Activated effector memory CD4-positive, alpha-beta T cell treated with anti-CD3 and anti-CD28 coated beads, Interleukin-2, amount 50 U/mL, for 16 hours (primary cell): ENCODE data around the gene PPP1CB.
"Not testable (repeated sequence)": the region's sequence is repeated elsewhere in the genome, so short reads cannot be mapped to it uniquely, and the experiment has no call there.

Source experiments
- DNase-seq: peaks from one replicate; pipeline ENCODE4 v3.0.0-alpha.2; 2020

Gene PPP1CB

GRCh38 chr2:28751252-28751955 is at the start of gene PPP1CB:
PPP1CB (plus strand) TSS chr2:28751830; CDS start chr2:28752125, 295 bp downstream.
- peak; percentile 99 for DNase-seq

GRCh38 chr2:28702415-28702861 is 49.2 kb upstream of the PPP1CB start:
- no peak for DNase-seq

- DNase-seq, result no peak
These were observed 48.8 kb upstream of the PPP1CB start for GRCh38 chr2:28702878-28703277.

GRCh38 chr2:28704621-28705020 is 47.0 kb upstream of the PPP1CB start:
- no peak for DNase-seq

GRCh38 chr2:28705751-28706440 is 45.7 kb upstream of the PPP1CB start:
- no peak for DNase-seq

GRCh38 chr2:28707592-28707991 is 44.0 kb upstream of the PPP1CB start:
- no peak for DNase-seq

- no peak for DNase-seq
These were observed 42.5 kb upstream of the PPP1CB start for GRCh38 chr2:28709101-28709500.

- no peak for DNase-seq
These were observed 41.1 kb upstream of the PPP1CB start for GRCh38 chr2:28710545-28710944.

- no peak for DNase-seq
These were observed 37.9 kb upstream of the PPP1CB start for GRCh38 chr2:28713577-28714298.

GRCh38 chr2:28716265-28716865 is 35.3 kb upstream of the PPP1CB start:
- no peak for DNase-seq

- DNase-seq, result no peak
These were observed 34.3 kb upstream of the PPP1CB start for GRCh38 chr2:28717339-28717758.

- no peak for DNase-seq
These were observed 31.3 kb upstream of the PPP1CB start for GRCh38 chr2:28720345-28720744.

- DNase-seq, result no peak
These were observed 29.9 kb upstream of the PPP1CB start for GRCh38 chr2:28721601-28722191.

GRCh38 chr2:28725021-28725711 is 26.5 kb upstream of the PPP1CB start:
- no peak for DNase-seq

GRCh38 chr2:28726177-28726576 is 25.5 kb upstream of the PPP1CB start:
- no peak for DNase-seq

GRCh38 chr2:28729698-28730097 is 21.9 kb upstream of the PPP1CB start:
- DNase-seq, result no peak

GRCh38 chr2:28730641-28731146 is 20.9 kb upstream of the PPP1CB start:
- no peak for DNase-seq

- DNase-seq, result no peak
These were observed 16.1 kb upstream of the PPP1CB start for GRCh38 chr2:28735511-28735910.

- DNase-seq, result no peak
These were observed 15.6 kb upstream of the PPP1CB start for GRCh38 chr2:28736034-28736433.

- no peak for DNase-seq
These were observed 14.0 kb upstream of the PPP1CB start for GRCh38 chr2:28737655-28738054.

GRCh38 chr2:28742619-28743018 is 9.0 kb upstream of the PPP1CB start:
- not testable (repeated sequence) for DNase-seq

GRCh38 chr2:28745225-28745624 is 6.4 kb upstream of the PPP1CB start:
- DNase-seq, result no peak
